ENCODE data around the gene DDX3X.
"Not testable (repeated sequence)": the region's sequence is repeated elsewhere in the genome, so short reads cannot be mapped to it uniquely, and the experiment has no call there.

DDX3X gene

DNA sequence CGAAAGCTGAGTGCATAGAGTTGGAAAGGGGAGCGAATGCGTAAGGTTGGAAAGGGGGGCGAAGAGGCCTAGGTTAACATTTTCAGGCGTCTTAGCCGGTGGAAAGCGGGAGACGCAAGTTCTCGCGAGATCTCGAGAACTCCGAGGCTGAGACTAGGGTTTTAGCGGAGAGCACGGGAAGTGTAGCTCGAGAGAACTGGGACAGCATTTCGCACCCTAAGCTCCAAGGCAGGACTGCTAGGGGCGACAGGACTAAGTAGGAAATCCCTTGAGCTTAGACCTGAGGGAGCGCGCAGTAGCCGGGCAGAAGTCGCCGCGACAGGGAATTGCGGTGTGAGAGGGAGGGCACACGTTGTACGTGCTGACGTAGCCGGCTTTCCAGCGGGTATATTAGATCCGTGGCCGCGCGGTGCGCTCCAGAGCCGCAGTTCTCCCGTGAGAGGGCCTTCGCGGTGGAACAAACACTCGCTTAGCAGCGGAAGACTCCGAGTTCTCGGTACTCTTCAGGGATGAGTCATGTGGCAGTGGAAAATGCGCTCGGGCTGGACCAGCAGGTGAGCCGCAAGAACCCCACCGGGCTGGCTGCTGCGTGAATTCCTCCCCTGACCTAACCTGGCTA, at the start of gene DDX3X:
DDX3X (plus strand) TSS at position 419 of the 619 bp plus-strand sequence; CDS start at position 510, 91 bp downstream.
- DNase-seq = no peak

GRCh38 chrX:41285928-41286327, 48.0 kb upstream of the DDX3X start:
- DNase-seq = not testable (repeated sequence)

DNA sequence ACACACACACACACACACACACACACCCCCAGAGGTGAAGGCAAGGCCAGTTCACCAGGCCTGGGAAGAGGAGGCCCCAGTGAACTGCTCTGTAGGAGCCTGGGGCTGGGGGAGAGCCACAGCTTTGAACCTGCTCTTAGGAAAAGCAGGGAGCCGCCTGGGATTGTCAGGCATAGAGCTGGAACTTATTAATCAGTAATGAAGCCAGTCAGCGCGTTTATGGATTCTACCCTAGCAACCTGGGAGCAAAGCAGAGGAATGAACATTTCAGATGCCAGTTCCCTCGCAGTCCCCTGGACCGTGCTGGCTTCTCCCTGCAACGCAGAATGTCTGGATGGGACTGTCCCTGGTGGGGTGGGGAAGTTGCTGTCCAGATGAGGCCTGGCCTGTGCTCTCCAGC, 45.3 kb upstream of the DDX3X start:
- DNase-seq = no peak

- no peak for DNase-seq
Observed at GRCh38 chrX:41289095-41289494, 44.9 kb upstream of the DDX3X start.

- no peak for DNase-seq
Observed at GRCh38 chrX:41291309-41291708, 42.7 kb upstream of the DDX3X start.

GRCh38 chrX:41293269-41293668, 40.7 kb upstream of the DDX3X start:
- no peak for DNase-seq

- no peak for DNase-seq
Observed at GRCh38 chrX:41300758-41301437, 33.1 kb upstream of the DDX3X start.

DNA sequence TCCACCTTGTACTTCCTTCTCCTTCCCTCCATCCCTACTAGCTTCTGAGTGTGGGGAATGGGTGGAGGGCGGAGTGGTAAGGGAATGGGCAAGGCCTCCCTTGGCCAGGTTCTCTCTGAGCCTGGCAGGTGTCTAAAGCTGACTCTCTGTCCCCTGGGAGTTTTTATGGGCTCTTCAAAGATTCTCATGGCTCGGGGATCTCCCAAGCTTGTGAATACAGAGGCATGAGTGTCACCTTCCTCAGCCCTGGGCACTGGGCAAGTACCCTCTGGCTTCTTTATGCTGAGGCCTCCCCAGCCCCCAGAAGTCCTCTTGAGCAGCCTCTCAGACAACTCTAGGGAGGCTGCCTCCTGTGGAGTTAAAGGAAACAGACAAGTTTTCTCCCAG, 32.5 kb upstream of the DDX3X start:
- DNase-seq = no peak

- DNase-seq = no peak
Observed at GRCh38 chrX:41302370-41302769, 31.6 kb upstream of the DDX3X start.

GRCh38 chrX:41303013-41303412, 30.9 kb upstream of the DDX3X start:
- no peak for DNase-seq

GRCh38 chrX:41304178-41304577, 29.8 kb upstream of the DDX3X start:
- no peak for DNase-seq

- DNase-seq = no peak
Observed at GRCh38 chrX:41308884-41309647, 24.9 kb upstream of the DDX3X start.

DNA sequence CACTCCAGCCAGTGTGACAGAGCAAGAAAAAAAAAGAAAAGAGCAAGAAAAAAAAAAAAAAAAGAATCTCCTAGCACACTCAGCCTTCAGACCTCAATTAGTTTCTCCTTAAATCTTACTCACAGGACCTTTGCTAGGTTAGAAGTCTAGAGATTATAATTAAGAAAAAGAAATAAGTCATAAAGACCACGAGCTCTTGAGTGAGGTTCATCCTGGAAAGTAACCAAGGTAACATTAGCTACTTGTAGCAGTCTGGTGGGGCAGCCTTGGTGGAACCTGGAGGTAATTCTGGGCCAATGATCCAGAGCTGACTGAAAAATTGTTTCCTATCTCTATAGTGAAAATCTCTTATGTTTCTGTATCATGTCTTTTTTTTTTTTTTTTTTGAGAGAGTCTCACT, 21.2 kb upstream of the DDX3X start:
- no peak for DNase-seq

GRCh38 chrX:41313419-41313818, 20.5 kb upstream of the DDX3X start:
- DNase-seq = no peak

- DNase-seq = no peak
Observed at GRCh38 chrX:41314204-41314603, 19.8 kb upstream of the DDX3X start.

- DNase-seq = no peak
Observed at GRCh38 chrX:41314881-41315280, 19.1 kb upstream of the DDX3X start.

GRCh38 chrX:41316266-41316665, 17.7 kb upstream of the DDX3X start:
- not testable (repeated sequence) for DNase-seq

- DNase-seq = no peak
Observed at GRCh38 chrX:41317477-41318208, 16.3 kb upstream of the DDX3X start.

- no peak for DNase-seq
Observed at GRCh38 chrX:41320393-41320792, 13.6 kb upstream of the DDX3X start.

- DNase-seq = no peak
Observed at GRCh38 chrX:41322821-41323603, 10.9 kb upstream of the DDX3X start.

- no peak for DNase-seq
Observed at GRCh38 chrX:41326431-41326830, 7.5 kb upstream of the DDX3X start.

DNA sequence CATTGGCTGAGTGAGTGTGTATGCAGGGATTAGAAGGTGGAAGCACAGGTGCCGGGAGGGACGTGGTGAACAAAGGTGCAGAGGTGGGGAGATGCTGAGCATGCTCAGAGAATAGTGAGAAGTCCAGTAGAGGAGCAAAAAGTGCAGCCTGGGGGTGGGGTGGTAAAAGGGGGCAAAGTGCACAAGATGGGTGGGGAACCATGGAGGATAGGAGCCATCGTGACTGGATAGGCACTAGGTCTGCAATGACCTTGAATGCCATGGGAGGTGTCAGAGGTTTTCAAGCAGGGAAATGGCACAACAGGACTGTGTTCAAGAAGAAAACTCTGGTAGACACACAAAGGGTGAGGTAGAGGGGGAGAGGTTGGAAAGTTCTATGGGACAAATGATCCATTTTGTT, 6.6 kb upstream of the DDX3X start:
- DNase-seq = no peak

DNA sequence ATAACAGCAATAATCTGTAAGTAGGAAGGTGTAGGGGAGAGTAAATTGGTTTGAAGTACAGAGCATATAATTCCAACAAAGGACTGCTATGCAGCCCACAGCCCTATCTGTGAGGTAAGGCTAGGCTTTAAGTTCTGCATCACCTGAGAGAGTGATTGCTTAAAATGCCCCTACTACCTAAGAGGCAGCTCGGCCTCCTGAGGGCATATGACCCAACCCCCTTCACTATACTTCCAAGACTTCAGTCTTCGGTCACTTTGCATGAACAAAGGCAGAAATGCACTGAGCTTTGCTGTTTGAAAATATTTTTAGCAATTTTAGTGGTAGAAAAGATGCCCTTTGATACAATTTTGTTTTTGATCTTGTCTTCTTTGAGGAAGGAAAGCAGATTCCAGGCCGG, 4.9 kb upstream of the DDX3X start:
- no peak for DNase-seq

Data from cortex of kidney (tissue), 1 donor.